NCI-H510A (cell line): ENCODE results near the gene PLD1.
"Not testable (repeated sequence)": the region's sequence is repeated elsewhere in the genome, so short reads cannot be mapped to it uniquely, and the experiment has no call there.

Source experiments
- DNase-seq: peaks from one replicate; lab custom pipeline; 2025; lab: John Stamatoyannopoulos, UW

PLD1 gene

GRCh38 chr3:171815973-171816595 lies 5.8 kb upstream of the PLD1 start:
- DNase-seq = no peak

DNA sequence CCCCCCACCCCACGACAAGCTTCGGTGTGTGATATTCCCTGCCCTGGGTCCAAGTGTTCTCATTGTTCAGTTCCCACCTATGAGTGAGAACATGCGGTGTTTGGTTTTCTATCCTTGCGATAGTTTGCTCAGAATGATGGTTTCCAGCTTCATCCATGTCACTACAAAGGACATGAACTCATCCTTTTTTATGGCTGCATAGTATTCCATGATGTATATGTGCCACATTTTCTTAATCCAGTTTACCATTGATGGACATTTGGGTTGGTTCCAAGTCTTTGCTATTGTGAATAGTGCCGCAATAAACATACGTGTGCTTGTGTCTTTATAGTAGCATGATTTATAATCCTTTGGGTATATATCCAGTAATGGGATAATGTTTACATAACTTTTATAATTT lies 4.4 kb upstream of the PLD1 start:
- DNase-seq = not testable (repeated sequence)

GRCh38 chr3:171813897-171814460 lies 3.7 kb upstream of the PLD1 start:
- no peak for DNase-seq

DNA sequence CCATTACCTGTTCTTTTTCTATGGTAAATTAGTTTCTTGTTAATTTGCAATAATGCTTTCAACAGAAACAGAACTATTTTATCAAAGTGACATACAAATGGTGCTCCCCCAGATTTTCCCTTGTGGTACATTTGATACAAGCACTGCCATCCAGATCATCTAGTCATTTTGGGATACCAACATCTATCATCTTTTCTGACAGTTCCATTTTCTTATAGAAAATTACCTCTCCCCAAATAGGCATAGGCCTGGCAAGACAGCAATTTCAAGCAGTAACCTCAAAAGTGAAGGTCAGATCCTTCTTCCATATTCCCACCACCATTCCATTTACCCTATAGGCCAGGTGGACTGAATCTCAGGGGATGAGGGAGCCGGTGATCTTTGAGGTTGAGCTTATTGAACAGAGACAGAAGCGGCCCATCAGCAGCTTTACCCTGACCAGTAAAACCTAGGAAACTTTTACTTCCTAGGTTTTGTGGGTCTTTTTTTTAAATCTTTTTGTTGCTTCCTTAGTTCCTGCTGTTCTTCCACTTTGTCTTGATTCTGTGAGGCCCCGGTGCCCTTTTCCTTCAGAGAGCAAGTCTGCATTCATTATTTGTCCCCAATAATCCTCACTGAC lies 3.1 kb upstream of the PLD1 start:
- DNase-seq = no peak

- DNase-seq = no peak
These were observed 2.5 kb upstream of the PLD1 start for GRCh38 chr3:171812811-171813210.

- no peak for DNase-seq
These were observed 1.6 kb upstream of the PLD1 start for GRCh38 chr3:171811913-171812335.

- DNase-seq = no peak
These were observed 1.1 kb upstream of the PLD1 start for GRCh38 chr3:171811295-171811912.

DNA sequence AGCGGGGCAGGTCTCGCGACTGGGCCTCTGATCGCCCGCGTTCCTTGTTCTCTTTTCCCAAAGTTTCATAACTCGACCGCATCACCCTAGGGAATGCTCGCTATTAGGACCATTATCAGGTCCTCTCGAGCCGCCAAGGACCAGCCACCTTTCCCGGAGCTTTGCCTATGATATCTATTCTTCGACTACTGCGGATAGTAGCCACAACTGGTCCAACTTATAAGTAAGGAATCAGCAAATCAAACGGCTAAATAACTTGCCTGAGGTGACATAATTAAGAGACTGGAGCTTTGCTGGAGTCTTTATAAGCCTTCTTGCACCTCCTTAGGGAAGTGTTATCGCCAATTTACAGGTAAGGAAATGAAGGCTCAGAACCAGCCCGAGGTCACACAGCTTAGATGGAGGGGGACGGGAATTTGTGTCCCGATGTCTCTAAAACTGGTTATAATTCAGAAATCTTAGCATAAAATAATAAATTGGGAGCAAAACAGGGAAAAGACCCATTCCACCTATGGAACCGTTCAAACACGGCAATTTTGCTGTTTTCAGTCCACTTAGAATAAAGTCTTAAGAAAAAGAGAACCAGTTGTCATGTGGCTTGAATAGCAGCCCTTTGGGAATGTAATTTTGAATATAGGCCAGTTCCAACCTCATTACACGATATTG lies 479 bp upstream of the PLD1 start:
- no peak for DNase-seq

DNA sequence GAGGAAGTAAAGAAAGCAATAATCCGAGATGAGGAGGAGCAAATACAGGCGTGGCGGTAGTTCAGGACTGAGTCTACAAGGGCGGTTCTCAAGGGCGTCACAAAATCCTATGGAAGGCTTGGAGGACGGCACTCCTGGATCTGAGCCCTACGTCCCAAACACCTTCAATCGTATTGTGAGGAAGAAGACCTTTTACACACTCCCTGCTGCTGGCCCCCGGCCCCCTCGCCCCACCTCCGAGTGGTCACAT lies 747 bp downstream of the PLD1 start:
- no peak for DNase-seq

DNA sequence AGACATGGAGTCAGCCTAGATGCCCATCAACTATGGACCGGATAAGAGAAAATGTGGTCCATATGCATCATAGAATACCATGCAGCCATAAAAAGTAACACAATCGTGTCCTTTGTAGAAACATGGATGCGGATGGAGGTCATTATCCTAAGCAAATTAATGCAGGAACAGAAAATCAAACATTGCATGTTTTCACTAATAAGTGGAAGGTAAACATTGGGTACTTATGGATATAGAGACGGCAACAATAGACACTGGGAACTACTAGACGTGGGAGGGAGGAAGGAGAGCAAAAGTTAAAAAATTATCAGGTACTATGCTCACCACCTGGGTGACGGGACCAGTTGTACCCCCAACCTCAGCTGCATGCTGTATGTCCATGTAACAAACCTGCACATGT lies 2.5 kb downstream of the PLD1 start:
- DNase-seq = no peak

- DNase-seq = no peak
These were observed 3.1 kb downstream of the PLD1 start for GRCh38 chr3:171807129-171807675.

DNA sequence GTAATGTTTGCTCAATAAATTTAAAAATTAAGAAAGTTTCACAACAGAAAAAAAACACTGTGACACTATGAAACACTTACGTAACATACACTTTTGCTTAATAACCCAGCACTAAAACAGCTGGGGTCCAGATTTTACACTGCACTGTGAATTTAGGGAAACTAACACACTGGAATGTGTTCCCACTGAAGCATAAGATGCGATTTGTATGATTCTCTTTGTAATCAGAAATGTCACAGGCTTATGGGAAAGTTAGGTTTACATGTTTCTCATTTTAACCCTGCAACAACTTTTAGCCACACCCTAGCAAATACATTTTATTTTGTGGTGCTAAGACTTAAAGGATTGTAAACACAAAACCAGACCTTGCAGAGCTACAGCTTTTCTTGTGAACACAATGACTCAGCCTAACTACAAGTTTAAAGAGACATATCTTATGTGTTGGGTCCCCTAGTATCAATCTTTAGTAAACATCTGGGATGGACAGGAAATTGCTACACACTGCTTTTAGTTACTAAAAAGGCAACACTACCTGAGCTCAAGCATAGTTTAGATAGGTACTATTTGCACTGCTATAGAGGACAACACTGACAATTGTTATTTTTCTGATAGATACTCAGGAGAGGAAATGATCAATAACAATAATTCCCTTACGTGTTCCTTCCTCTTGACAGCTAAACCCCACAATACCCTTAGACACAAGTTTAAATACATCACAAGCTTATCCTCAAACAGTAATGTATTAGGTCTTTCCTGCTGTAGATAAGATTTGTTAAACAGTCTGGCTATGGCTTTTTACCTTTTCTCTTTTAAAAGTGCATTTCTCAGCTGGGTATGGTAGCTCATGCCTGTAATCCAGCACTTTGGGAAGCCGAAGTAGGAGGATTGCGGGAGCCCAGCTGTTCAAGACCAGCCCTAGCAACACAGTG lies 3.8 kb downstream of the PLD1 start:
- DNase-seq = no peak

GRCh38 chr3:171805687-171806086 lies 4.6 kb downstream of the PLD1 start:
- DNase-seq = no peak

DNA sequence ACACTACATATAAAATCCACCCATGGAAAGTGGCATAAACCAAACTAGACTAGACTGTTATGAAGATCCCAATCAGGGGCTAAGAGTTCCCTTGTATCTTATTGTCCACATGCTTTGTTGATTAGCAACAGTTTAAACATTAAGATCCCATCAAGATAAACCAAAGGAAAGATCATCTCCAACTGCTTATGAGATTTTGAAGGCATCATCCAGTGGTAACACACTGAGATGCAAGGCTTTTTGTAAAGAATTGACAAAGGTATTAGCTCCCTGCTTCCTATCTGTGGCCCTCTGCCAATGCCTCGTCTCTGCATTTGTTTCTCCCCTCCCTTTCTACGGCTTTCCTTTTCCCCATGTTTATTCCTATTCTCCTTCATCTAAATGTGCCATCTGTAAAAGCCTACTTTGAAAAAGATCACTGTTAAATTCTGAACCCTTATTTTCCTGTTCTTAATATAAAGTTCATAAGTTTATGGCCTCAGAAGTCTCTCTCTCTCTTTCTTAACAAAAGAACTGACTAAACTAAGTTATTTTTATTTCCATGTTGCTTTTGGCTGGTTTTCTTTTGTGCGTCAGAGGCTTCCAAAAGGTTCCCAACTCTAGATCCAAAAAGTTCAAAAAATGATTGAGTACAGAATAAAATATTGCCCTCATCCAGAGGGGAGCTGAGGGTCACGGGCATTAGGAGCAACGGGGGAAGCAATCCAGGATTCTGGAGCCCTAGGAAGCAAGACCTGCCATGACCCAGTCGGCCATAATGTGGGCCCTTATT lies 5.5 kb downstream of the PLD1 start:
- DNase-seq = no peak

GRCh38 chr3:171803044-171803443 lies 7.2 kb downstream of the PLD1 start:
- DNase-seq = no peak

- no peak for DNase-seq
These were observed 7.7 kb downstream of the PLD1 start for GRCh38 chr3:171802590-171802956.

GRCh38 chr3:171801738-171802589 lies 8.3 kb downstream of the PLD1 start:
- no peak for DNase-seq

- DNase-seq = no peak
These were observed 10.8 kb downstream of the PLD1 start for GRCh38 chr3:171799501-171799900.

DNA sequence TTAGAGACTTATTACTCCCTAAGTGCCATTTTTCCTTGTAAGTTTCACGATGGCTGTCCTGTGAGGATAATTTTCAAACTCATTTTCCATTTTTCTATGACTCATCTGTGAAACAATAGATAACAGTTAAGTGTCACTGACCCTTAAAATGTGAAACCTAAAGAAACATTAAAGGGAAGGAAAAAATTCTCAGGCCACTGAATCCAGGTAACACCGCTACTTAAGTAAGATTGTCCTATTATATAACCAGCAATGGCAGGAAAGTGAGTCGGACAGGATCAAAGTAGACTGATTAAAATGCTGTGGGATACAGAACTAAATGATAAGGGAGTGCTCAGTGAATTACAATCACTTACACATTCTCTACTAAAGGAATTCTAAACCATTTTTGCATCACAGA lies 12.4 kb downstream of the PLD1 start:
- DNase-seq = no peak

DNA sequence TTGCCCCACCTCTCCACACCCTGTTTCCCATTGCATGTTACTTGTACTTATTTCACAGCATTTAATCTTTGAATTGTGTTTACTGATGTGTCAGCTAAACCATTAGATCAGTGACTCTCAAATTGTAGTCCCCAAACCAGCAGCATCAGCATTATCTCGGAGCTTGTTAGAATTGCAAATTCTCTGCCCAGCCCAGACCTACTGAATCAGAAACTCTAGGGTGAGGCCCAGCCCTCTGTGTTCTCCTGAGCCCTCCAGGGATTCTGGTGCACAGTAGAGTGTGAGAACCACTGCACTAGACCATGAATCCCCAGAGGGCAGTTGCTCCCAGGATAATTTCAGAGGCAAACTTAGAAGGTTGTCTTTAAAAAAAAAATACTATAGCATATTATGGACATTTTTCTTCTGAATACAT lies 13.0 kb downstream of the PLD1 start:
- no peak for DNase-seq
